IMR-90 (cell line): ENCODE data around the gene MINK1. TPM values are rescaled to one million over a fixed set of nuclear protein-coding genes. Genes with fewer than 3 reads are reported as not detected.

Experiments used
- ATAC-seq: fragments of 200-7000 bp; cut with Tn5 transposase; 2 replicates; pipeline ENCODE4 v1.9.1; 2020; ENCODE audit warnings: low read depth, mild to moderate bottlenecking, moderate library complexity
- BruUV-seq: library from RNA; stranded (reverse); fragments of 400-500 nt; replicated peaks from 2 replicates; lab custom pipeline; 2021; lab: Mats Ljungman, UMichigan
- CTCF ChIA-PET: fragments of 300-600 bp; formaldehyde crosslinking; extraction: SDS; loops from one replicate; lab custom pipeline; 2021; ENCODE audit warnings: antibody characterized with exemption; lab: Yijun Ruan, JAX
- POLR2A ChIA-PET: fragments of 300-600 bp; sonication (Branson Sonifier 250); formaldehyde crosslinking; loops from one replicate; lab custom pipeline; 2022; ENCODE audit warnings: antibody characterized with exemption; ENCODE audit not compliant: unreplicated experiment; lab: Charles Lee
- DNase-seq: peaks from one replicate; pipeline ENCODE4 v3.0.0; 2013
- H2AFZ ChIP-seq: replicated peaks from 2 replicates; pipeline ENCODE3; 2013; ENCODE audit warnings: low read length, mild to moderate bottlenecking; ENCODE audit not compliant: poor library complexity
- H2AK5ac ChIP-seq: 2 replicates; pipeline ENCODE4 v1.6.1; 2013; ENCODE audit warnings: low read depth, low read length, inconsistent platforms
- H2AK9ac ChIP-seq: replicated peaks from 2 replicates; pipeline ENCODE3; 2013; ENCODE audit warnings: mild to moderate bottlenecking, low read depth, low read length, moderate library complexity; ENCODE audit not compliant: poor library complexity
- H2BK120ac ChIP-seq: 2 replicates; pipeline ENCODE4 v1.6.1; 2013; ENCODE audit warnings: low read depth, low read length, inconsistent platforms
- H2BK15ac ChIP-seq: 3 replicates; pipeline ENCODE4 v1.6.1; 2013; ENCODE audit warnings: low read depth, low read length, inconsistent platforms
- H2BK20ac ChIP-seq: 2 replicates; pipeline ENCODE4 v1.6.1; 2013; ENCODE audit warnings: low read depth, mild to moderate bottlenecking, inconsistent platforms, low read length, moderate library complexity
- H2BK5ac ChIP-seq: 2 replicates; pipeline ENCODE4 v1.6.1; 2013; ENCODE audit warnings: mild to moderate bottlenecking, low read depth, low read length, inconsistent platforms; ENCODE audit not compliant: poor library complexity, severe bottlenecking
- H3K14ac ChIP-seq: replicated peaks from 2 replicates; pipeline ENCODE4 v1.6.1; 2013; ENCODE audit warnings: low read depth, low read length, inconsistent platforms
- H3K18ac ChIP-seq: 2 replicates; pipeline ENCODE4 v1.6.1; 2013; ENCODE audit warnings: low read depth, low read length, control low read depth
- H3K23ac ChIP-seq: 2 replicates; pipeline ENCODE4 v1.6.1; 2013; ENCODE audit warnings: low read depth, low read length, inconsistent platforms
- H3K27ac ChIP-seq: 2 replicates; pipeline ENCODE4 v1.5.1; 2013; ENCODE audit warnings: mild to moderate bottlenecking, control low read depth, low read length; ENCODE audit not compliant: insufficient read depth
- H3K27me3 ChIP-seq: 2 replicates; pipeline ENCODE4 v1.6.1; 2013; ENCODE audit warnings: low read length; ENCODE audit not compliant: control insufficient read depth, insufficient read depth
- H3K36me3 ChIP-seq: 2 replicates; pipeline ENCODE4 v1.6.1; 2013; ENCODE audit warnings: low read length, mixed read lengths; ENCODE audit not compliant: control insufficient read depth, insufficient read depth
- H3K4ac ChIP-seq: 2 replicates; pipeline ENCODE4 v1.6.1; 2013; ENCODE audit warnings: low read depth, low read length, inconsistent platforms
- H3K4me1 ChIP-seq: 2 replicates; pipeline ENCODE4 v1.6.1; 2013; ENCODE audit warnings: low read length, mixed read lengths; ENCODE audit not compliant: control insufficient read depth, insufficient read depth
- H3K4me2 ChIP-seq: 2 replicates; pipeline ENCODE4 v1.6.1; 2013; ENCODE audit warnings: low read depth, mild to moderate bottlenecking, control low read depth, low read length, moderate library complexity
- H3K4me3 ChIP-seq: 2 replicates; pipeline ENCODE4 v1.5.1; 2013; ENCODE audit warnings: low read depth, mild to moderate bottlenecking, control low read depth, low read length, moderate library complexity; ENCODE audit not compliant: insufficient read depth
- H3K56ac ChIP-seq: 2 replicates; pipeline ENCODE4 v1.6.1; 2013; ENCODE audit warnings: low read length, inconsistent platforms; ENCODE audit not compliant: insufficient read depth; ENCODE audit errors: extremely low read depth
- H3K79me1 ChIP-seq, 2 experiments: 2 replicates each; pipeline ENCODE4 v1.6.1; 2013; ENCODE audit warnings: low read length in 2 of 2, inconsistent platforms in 1 of 2, low read depth in 1 of 2
- H3K9ac ChIP-seq: 2 replicates; pipeline ENCODE4 v1.6.1; 2013; ENCODE audit warnings: low read depth, low read length, control low read depth
- H3K9me1 ChIP-seq: 2 replicates; pipeline ENCODE4 v1.6.1; 2013; ENCODE audit warnings: low read length, inconsistent platforms; ENCODE audit not compliant: insufficient read depth
- H3K9me3 ChIP-seq: 2 replicates; pipeline ENCODE4 v1.6.1; 2013; ENCODE audit warnings: low read length; ENCODE audit not compliant: control insufficient read depth, insufficient read depth
- H4K20me1 ChIP-seq: 2 replicates; pipeline ENCODE4 v1.6.1; 2013; ENCODE audit warnings: low read length, inconsistent platforms; ENCODE audit not compliant: insufficient read depth
- H4K5ac ChIP-seq: 2 replicates; pipeline ENCODE4 v1.6.1; 2013; ENCODE audit warnings: mild to moderate bottlenecking, low read depth, low read length, control low read depth
- H4K8ac ChIP-seq, 2 experiments: 2 replicates each; pipeline ENCODE4 v1.6.1; 2013; ENCODE audit warnings: low read depth in 2 of 2, low read length in 2 of 2, control low read depth in 1 of 2, inconsistent platforms in 1 of 2
- H4K91ac ChIP-seq: 2 replicates; pipeline ENCODE4 v1.6.1; 2013; ENCODE audit warnings: low read depth, low read length, inconsistent platforms; ENCODE audit not compliant: insufficient read depth
- BHLHE40 ChIP-seq: fragments of 150-350 bp; IDR thresholded peaks from 2 replicates; pipeline ENCODE4 v1.6.1; 2016; ENCODE audit warnings: mild to moderate bottlenecking, low read depth, low read length
- CEBPB ChIP-seq: IDR thresholded peaks from 2 replicates; pipeline ENCODE4 v1.6.1; 2012; ENCODE audit warnings: low read depth, low read length, improper control_type of control experiment
- FOS ChIP-seq: fragments of 150-350 bp; IDR thresholded peaks from 2 replicates; pipeline ENCODE4 v1.6.1; 2016; ENCODE audit warnings: low read depth, low read length
- MAFK ChIP-seq: IDR thresholded peaks from 2 replicates; pipeline ENCODE4 v1.6.1; 2012; ENCODE audit warnings: low read depth, low read length, improper control_type of control experiment
- MAZ ChIP-seq: IDR thresholded peaks from 2 replicates; pipeline ENCODE4 v1.6.1; 2012; ENCODE audit warnings: low read depth, mild to moderate bottlenecking, low read length, improper control_type of control experiment, moderate library complexity, borderline replicate concordance
- MXI1 ChIP-seq: IDR thresholded peaks from 2 replicates; pipeline ENCODE4 v1.6.1; 2012; ENCODE audit warnings: low read depth, mild to moderate bottlenecking, low read length, moderate library complexity, borderline replicate concordance
- NFE2L2 ChIP-seq: fragments of 150-350 bp; IDR thresholded peaks from 2 replicates; pipeline ENCODE4 v1.6.1; 2016; ENCODE audit warnings: low read depth, mild to moderate bottlenecking, low read length
- POLR2A ChIP-seq: IDR thresholded peaks from 2 replicates; pipeline ENCODE4 v1.6.1; 2012; ENCODE audit warnings: mild to moderate bottlenecking, low read depth, low read length
- RAD21 ChIP-seq: IDR thresholded peaks from 2 replicates; pipeline ENCODE4 v1.6.1; 2012; ENCODE audit warnings: low read length, improper control_type of control experiment
- RCOR1 ChIP-seq: IDR thresholded peaks from 2 replicates; pipeline ENCODE4 v1.6.1; 2012; ENCODE audit warnings: mild to moderate bottlenecking, low read length, improper control_type of control experiment; ENCODE audit not compliant: insufficient replicate concordance
- RFX5 ChIP-seq: IDR thresholded peaks from 2 replicates; pipeline ENCODE4 v1.8.0; 2012; ENCODE audit warnings: low read depth, mild to moderate bottlenecking, low read length, moderate library complexity
- SMC3 ChIP-seq: fragments of 150-350 bp; IDR thresholded peaks from 2 replicates; pipeline ENCODE4 v1.6.1; 2016; ENCODE audit warnings: low read depth, mild to moderate bottlenecking, antibody characterized with exemption, low read length, moderate library complexity
- WGBS, 2 experiments: methylation state at CpG; one replicate each; pipeline versions ENCODE4 v1.1.5 to v1.1.7; 2013; ENCODE audit warnings: missing lambda C conversion rate in 2 of 2; ENCODE audit not compliant: insufficient read length in 1 of 2; ENCODE audit errors: extremely low coverage in 2 of 2; 5-methylcytosine and 5-hydroxymethylcytosine counted together
- dilution Hi-C: fragments of 300-500 bp; cut with HindIII; formaldehyde crosslinking; loops from one replicate; pipeline ENCODE4 v1.14.3; 2018; ENCODE audit warnings: low sequenced_read_pairs; ENCODE audit not compliant: unreplicated experiment
- in situ Hi-C: fragments of 300-500 bp; cut with MboI; formaldehyde crosslinking; loops from 3 replicates; pipeline ENCODE4 v1.14.3; 2019; ENCODE audit warnings: low sequenced_read_pairs, inconsistent platforms, mixed read lengths
- intact Hi-C: fragments of 100-400 bp; cut with micrococcal nuclease; formaldehyde crosslinking; loops from 2 replicates; pipeline ENCODE4 v1.10.0; 2022
- polyA plus RNA-seq, 3 experiments: library from polyadenylated mRNA; depleted of rRNA; stranded (reverse); fragments of >200 nt; gene quantifications; 2 replicates each; pipeline ENCODE4 v1.2.3, GENCODE V29; 2012; ENCODE audit warnings: low replicate concordance in 1 of 3
- total RNA-seq: library from RNA; depleted of rRNA; stranded (reverse); fragments of >200 nt; gene quantifications from 2 replicates; pipeline ENCODE4 v1.2.3, GENCODE V29; 2012
- TF ChIP-seq, protein P1 (sequence below): fragments of 150-350 bp; IDR thresholded peaks from 2 replicates; pipeline ENCODE4 v1.6.1; 2016; ENCODE audit warnings: low read depth, mild to moderate bottlenecking, low read length, moderate library complexity, borderline replicate concordance
- TF ChIP-seq, protein P2 (sequence below): fragments of 150-350 bp; IDR thresholded peaks from 2 replicates; pipeline ENCODE4 v1.6.1; 2017; ENCODE audit warnings: mild to moderate bottlenecking, antibody characterized with exemption, low read length, low read depth

MINK1 gene
- total and polyA plus RNA-seq, 2 of the 4 experiments (the other 2 are of a cell fraction) = 12.2 to 40.9 TPM

DNA sequence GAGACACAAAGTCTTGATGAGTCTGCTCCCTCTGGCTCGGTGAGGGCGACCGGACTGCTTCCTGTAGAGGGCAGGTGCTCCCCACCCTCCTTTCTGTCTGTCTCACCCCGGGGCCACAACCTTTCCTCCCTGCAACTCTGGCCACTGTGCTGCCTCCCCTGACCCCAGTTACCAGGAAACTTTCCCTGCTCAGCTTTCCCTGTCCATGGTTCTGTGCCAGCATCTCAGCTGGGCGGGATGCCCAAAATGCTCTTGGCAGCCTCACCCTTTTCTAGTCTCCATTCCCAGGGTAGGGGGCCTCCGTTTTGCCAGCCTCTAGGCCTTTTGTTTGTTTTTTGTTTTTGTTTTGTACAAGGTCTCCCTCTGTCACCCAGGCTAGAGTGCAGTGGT is 24.8 kb upstream of the MINK1 start:
- TF ChIP-seq MAZ = no peak
- no peak for TF ChIP-seq MXI1
- TF ChIP-seq RCOR1 = no peak
- no peak for TF ChIP-seq NFE2L2
- TF ChIP-seq POLR2A = no peak
- TF ChIP-seq, protein P1, sequence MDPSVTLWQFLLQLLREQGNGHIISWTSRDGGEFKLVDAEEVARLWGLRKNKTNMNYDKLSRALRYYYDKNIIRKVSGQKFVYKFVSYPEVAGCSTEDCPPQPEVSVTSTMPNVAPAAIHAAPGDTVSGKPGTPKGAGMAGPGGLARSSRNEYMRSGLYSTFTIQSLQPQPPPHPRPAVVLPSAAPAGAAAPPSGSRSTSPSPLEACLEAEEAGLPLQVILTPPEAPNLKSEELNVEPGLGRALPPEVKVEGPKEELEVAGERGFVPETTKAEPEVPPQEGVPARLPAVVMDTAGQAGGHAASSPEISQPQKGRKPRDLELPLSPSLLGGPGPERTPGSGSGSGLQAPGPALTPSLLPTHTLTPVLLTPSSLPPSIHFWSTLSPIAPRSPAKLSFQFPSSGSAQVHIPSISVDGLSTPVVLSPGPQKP = no peak
- TF ChIP-seq RAD21 = no peak
- no peak for TF ChIP-seq SMC3
- TF ChIP-seq MAFK = no peak
- TF ChIP-seq BHLHE40 = no peak
- TF ChIP-seq RFX5 = no peak
- TF ChIP-seq FOS = no peak
- TF ChIP-seq, protein P2, sequence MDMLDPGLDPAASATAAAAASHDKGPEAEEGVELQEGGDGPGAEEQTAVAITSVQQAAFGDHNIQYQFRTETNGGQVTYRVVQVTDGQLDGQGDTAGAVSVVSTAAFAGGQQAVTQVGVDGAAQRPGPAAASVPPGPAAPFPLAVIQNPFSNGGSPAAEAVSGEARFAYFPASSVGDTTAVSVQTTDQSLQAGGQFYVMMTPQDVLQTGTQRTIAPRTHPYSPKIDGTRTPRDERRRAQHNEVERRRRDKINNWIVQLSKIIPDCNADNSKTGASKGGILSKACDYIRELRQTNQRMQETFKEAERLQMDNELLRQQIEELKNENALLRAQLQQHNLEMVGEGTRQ = no peak
- TF ChIP-seq CEBPB = no peak
- H2BK20ac ChIP-seq = no peak overlapping the region
- H4K5ac ChIP-seq = no peak overlapping the region
- ATAC-seq (no peak), DNase-seq (no peak)
- no peak overlapping the region for H3K4me3 ChIP-seq
- H3K18ac ChIP-seq = no peak overlapping the region
- H3K56ac ChIP-seq = no peak overlapping the region
- in situ Hi-C loops (no loop called here), intact Hi-C loops (no loop called here), dilution Hi-C loops (no loop called here)
- CTCF ChIA-PET = interaction anchor here (0.7 kb wide), 1 partner anchor 18 kb away, joined by 3 read pairs; no protein-coding TSS in a partner anchor
- H2AK5ac ChIP-seq = no peak overlapping the region
- no peak overlapping the region for H3K4me2 ChIP-seq
- no peaks in the 10 kb centered on the region for H3K27me3 ChIP-seq
- WGBS, 2 experiments = 83% methylated on average over 3 of the region's 6 CpGs; no CpG with 5 or more reads in 1 of the 2 experiments
- no TSS peak for BruUV-seq
- no peak overlapping the region for H2BK5ac ChIP-seq
- H3K9me1 ChIP-seq = no peaks in the 10 kb centered on the region
- no peak overlapping the region for H4K91ac ChIP-seq
- no peak overlapping the region for H2AFZ ChIP-seq
- H4K20me1 ChIP-seq = peaks cover 4% of the 10 kb centered on the region; the same call in 1 of the 2 replicates
- no peak overlapping the region for H3K23ac ChIP-seq
- H3K9me3 ChIP-seq = no peaks in the 10 kb centered on the region
- POLR2A ChIA-PET = interaction anchor here (0.6 kb wide), 1 partner anchor 15 kb away, joined by 3 read pairs; no protein-coding TSS in a partner anchor
- no peak overlapping the region for H4K8ac ChIP-seq
- H3K79me1 ChIP-seq = peaks cover 0 to 25% of the 10 kb centered on the region in 2 experiments; a peak in 3 of 4 replicates
- H3K4ac ChIP-seq = no peak overlapping the region
- peak overlapping the region; percentile 56 for H2AK9ac ChIP-seq
- no peak overlapping the region for H3K27ac ChIP-seq
- H3K14ac ChIP-seq = no peak overlapping the region
- peaks cover 21% of the 10 kb centered on the region for H3K36me3 ChIP-seq
- no peak overlapping the region for H3K9ac ChIP-seq
- H2BK15ac ChIP-seq = no peak overlapping the region
- peaks cover 4% of the 10 kb centered on the region; the same call in 1 of the 2 replicates for H3K4me1 ChIP-seq
- H2BK120ac ChIP-seq = no peak overlapping the region
